ENCODE measurements around the gene CTDSP1.

Gene CTDSP1

DNA sequence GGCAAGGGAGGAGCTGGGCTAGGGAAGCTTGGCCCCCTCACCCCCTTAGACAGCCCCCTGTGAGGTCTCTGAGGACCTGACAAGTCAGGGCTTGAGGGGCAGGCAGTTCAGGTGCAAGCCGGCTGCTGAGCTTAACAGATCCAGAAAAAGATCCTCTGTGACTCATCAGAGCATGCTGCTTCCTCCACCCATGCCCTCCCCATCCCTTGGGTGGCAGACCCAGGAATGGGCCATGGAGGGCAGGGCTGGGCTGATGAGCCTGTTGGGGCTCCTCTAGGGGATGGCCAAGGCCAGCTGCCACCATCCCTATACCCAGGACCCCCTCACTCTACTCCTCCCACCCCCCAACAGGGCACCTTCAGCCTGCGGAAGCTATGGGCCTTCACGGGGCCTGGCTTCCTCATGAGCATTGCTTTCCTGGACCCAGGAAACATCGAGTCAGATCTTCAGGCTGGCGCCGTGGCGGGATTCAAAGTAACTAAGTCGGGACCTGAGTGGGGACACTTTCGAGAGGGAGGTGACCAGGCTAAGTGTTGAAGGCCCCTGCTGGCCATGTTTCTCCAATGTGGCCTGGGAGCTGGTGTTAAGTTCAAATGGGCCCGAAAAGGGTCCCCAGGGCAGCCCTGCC, 15.7 kb upstream of the CTDSP1 start:
- DNase-seq, result no peak

DNA sequence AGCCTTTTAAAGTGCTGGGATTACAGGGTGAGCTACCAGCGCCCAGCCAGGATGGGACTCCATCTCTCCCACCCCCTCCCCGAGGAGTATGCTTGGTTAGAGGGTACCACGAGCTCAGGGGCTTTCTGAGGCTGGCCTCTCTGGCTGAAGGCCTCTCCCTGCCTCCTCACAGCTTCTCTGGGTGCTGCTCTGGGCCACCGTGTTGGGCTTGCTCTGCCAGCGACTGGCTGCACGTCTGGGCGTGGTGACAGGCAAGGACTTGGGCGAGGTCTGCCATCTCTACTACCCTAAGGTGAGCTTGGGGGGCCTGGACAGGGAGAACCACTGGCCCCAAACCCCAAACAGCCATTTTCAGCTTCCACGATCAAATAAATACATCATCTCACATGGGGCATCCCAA, 14.7 kb upstream of the CTDSP1 start:
- no peak for DNase-seq

DNA sequence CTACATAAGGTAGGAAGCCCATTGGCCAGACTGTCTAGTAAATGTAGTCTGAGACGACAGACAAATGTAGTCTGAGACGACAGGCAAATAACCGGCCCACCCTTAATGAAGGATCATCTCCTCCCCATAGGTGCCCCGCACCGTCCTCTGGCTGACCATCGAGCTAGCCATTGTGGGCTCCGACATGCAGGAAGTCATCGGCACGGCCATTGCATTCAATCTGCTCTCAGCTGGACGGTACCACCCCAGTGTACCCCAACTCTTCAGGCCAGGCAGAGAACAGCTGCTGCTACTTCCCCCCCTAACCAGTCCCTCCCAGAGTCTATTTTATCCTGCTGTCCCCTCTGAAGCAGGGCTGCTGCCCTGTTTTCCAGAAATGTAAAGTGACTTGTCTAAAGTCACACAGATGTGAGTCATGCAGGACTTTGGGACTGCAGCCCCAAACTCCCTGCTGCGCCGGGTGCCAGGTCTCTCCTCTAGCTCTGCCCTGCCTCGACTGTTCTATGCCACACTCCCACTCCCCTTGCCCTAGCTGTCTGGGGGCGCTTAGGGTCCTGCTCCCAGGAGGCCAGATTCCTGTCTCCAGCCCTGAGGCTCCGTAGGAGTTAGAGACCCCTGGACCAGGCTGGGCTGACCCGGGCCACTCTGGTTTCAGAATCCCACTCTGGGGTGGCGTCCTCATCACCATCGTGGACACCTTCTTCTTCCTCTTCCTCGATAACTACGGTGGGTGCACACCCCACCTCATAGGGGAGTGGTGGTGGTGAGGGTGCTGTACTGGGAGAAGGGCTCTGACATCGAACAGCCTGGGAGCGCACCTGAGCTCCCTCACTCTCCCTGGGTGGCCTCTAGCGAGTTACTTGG, 12.9 kb upstream of the CTDSP1 start:
- DNase-seq, result no peak

DNA sequence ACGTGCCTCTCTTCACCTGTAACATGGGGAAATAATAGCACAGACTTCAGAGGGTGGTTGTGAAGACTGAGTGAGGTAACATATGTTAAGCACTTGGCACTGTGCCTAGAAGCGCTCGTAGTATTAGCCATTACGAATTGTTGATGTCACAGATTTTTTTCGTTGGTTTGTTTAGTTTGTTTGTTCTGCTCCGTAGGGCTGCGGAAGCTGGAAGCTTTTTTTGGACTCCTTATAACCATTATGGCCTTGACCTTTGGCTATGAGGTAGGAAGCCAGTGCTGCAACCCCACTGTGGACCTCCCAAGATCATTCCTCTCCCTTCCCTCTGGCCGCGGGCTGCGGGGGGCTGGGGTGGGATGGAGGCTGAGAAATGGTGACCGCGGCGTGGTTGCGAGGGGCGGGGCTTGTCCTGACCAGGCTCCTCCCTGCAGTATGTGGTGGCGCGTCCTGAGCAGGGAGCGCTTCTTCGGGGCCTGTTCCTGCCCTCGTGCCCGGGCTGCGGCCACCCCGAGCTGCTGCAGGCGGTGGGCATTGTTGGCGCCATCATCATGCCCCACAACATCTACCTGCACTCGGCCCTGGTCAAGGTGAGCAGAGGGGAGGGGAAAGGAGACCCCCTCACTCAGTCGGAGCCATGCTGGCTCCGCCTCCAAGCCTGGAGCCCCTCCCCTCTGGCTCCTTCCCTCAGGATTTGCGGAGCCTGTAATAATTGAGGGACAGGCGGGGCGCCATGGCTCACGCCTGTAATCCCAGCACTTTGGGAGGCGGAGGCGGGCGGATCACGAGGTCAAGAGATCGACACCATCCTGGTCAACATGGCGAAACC, 12.1 kb upstream of the CTDSP1 start:
- no peak for DNase-seq

DNA sequence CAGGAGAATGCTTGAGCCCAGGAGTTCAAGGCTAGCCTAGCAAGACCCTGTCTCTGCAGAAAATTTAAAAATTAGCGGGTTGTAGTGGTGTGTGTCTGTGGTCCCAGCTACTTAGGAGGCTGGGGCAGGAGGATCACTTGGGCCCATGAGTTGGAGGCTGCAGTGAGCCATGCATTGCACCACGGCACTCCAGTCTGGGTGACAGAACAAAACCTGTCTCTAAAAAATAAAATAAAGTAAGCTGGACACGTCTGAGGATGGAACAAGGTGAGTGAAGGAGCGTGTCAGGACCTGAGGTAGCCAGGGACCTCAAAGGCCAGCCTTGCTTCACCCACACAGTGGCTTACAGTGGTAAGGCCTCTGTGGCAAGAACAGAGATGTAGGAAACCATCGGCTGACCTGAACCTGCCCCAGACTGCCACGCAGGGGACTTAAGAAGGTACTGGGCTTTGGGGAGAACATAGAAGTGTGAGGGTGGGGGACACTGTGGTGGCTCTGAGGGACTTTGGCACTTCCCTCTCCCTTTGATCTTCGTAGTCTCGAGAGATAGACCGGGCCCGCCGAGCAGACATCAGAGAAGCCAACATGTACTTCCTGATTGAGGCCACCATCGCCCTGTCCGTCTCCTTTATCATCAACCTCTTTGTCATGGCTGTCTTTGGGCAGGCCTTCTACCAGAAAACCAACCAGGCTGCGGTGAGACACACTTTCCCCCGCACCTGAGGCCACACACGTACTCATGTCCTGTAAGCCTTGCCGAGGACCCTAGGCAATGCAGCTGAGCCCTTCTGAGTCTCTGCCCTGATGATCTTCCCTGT, 10.1 kb upstream of the CTDSP1 start:
- DNase-seq, result no peak

DNA sequence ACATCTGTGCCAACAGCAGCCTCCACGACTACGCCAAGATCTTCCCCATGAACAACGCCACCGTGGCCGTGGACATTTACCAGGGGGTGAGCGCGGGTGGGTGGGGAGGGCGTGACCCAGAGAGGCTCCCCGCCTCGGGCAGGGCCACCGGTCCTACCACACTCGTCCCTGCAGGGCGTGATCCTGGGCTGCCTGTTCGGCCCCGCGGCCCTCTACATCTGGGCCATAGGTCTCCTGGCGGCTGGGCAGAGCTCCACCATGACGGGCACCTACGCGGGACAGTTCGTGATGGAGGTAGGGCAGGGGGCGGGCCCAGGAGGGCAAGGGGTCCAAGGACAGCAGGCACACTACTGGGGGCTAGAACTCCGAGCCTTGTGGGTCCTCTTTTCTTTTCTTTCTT, 8.5 kb upstream of the CTDSP1 start:
- no peak for DNase-seq

DNA sequence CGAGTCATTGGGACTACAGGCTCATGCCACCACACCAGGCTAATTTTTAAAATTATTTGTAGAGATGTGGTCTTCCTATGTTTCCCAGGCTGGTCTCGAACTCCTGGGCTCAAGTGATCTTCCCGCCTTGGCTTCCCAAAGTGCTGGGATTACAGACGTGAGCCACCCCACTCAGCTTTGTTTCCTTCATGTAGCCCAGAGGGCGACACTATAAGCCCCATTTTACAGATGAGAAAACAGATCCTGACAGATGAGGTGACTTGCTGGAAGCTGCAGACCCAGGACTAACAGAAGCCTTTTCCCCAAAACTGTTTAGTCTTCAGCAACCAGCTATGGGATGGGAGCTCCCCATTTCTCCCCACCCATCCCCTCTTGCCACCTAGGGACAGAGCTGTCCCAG, 7.2 kb upstream of the CTDSP1 start:
- no peak for DNase-seq

DNA sequence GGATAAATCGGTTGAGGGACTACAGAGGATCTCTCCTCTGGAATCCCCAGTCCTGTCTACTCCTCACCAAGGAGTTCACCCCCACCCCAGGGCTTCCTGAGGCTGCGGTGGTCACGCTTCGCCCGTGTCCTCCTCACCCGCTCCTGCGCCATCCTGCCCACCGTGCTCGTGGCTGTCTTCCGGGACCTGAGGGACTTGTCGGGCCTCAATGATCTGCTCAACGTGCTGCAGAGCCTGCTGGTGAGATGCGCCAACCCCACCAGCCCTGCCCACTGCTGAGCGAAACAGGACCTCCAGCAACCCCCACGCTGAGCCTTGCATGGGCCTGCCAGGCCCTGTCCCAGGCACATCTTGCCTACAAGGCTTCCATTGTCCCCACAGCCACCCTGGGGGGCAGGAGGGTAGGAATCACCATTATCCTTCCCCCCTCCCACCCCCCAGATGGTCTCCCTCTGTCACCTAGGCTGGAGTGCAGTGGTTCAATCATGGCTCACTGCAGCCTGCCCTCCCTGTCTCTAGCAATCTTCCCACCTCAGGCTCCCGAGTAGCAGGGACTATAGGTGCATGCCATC, 6.7 kb upstream of the CTDSP1 start:
- DNase-seq, result no peak

DNA sequence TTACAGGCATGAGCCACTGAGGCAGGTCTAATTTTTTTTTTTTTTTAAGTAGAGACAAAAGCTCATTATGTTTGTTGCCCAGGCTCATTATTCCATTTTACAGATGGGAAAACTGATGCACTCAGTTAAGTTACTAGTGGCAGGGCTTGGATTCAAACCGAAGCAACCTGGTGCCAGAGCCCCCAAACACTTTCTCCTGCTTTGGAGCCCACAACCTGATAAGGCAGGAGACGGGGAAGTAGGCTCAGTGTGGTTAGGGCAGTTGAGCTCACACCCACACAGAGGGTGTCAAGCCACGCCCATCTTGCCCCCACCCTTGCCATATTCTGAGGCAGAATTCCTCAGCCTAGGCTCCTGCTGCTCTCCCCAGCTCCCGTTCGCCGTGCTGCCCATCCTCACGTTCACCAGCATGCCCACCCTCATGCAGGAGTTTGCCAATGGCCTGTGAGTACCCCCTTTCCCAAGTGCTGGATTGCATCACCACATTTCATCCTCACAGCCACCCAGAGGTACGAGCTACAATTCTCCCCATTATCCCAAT, 5.8 kb upstream of the CTDSP1 start:
- DNase-seq, result no peak

DNA sequence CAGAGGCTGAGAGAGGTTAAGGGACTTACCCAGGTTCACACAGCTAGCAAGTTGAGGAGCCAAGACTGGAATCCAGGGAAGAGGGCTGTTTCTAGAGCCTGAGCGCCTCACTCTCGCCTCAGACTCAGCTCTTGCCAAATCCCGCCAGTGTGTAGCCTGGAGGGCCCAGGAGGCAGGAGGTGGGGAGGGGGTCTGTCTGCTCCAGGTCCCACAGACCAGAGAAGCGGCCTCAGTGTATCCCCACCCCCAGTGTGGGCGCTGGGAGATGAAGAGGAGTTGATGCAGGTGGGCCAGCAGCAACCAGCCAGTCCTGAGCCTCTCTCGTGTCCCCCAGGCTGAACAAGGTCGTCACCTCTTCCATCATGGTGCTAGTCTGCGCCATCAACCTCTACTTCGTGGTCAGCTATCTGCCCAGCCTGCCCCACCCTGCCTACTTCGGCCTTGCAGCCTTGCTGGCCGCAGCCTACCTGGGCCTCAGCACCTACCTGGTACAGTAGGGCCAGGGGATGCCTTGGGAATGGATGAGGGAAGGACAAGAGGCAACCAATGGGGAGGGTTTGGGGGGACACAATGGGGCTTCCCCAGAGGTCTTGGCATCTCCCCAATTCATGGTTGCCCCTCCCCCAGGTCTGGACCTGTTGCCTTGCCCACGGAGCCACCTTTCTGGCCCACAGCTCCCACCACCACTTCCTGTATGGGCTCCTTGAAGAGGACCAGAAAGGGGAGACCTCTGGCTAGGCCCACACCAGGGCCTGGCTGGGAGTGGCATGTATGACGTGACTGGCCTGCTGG, 5.2 kb upstream of the CTDSP1 start:
- no peak for DNase-seq

DNA sequence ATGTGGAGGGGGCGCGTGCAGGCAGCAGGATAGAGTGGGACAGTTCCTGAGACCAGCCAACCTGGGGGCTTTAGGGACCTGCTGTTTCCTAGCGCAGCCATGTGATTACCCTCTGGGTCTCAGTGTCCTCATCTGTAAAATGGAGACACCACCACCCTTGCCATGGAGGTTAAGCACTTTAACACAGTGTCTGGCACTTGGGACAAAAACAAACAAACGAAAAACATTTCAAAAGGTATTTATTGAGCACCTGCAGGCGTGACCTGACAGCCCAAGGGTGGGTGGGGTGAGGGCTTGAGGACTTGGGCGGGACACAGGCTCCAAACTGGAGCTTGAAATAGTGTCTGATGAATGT, 4.6 kb upstream of the CTDSP1 start:
- no peak for DNase-seq

DNA sequence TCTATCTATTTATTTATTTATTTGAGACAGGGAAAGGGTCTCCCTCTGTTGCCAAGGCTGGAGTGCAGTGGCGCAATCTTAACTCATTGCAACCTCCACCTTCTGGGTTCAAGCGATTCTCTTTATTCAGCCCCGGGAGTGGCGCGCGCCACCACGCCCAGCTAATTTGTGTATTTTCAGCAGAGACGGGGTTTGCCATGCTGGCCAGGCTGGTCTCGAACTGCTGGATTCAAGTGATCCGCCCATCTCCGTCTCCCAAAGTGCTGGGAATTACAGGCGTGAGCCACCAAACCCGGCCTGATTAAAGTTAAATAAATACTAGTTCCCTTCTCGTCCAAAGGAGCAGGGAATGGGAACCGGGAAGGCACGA, 4.2 kb upstream of the CTDSP1 start:
- DNase-seq, result no peak

DNA sequence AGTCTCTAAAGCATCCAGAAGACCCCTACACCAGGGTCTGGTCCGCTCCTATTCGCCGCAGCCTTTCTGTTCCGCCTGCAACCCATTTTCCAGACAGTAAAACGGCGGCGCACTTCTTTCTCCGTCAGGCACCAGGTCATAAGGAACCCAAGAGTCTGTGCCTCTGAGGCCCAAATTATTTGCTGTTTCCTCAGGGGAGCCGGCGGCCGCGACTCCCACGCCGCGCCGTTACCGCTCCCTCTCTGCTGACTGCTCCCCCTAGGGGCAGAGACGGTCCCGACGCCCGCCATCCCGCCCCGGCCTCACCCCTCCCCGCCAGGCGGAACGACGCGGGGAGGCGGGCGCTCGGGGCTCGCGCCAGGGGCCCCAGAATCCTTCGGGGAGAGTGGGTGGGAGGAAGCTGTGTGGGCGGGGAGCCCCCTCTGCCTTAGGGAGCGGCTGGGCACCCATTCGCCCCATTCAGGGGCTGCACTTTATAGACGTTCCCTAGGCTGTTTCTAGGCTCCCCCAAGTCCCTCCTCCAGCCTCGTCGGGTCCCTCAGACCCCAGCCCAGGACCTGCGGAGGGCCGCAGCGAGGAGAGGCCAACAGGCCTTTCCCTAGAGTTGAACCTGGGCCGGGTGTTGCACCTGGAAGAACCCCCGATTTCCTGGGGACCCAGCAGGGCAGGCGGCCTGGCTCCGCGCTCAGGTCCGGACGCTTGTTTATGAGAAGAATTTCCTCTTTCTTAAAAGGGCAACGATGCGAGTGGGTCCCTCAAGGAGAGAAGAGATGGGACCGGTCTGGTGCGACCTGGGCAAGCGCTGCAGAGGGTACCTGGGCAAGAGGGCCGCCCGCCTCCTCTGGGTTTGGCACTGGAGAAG, 3.6 kb upstream of the CTDSP1 start:
- peak; percentile 95 for DNase-seq

DNA sequence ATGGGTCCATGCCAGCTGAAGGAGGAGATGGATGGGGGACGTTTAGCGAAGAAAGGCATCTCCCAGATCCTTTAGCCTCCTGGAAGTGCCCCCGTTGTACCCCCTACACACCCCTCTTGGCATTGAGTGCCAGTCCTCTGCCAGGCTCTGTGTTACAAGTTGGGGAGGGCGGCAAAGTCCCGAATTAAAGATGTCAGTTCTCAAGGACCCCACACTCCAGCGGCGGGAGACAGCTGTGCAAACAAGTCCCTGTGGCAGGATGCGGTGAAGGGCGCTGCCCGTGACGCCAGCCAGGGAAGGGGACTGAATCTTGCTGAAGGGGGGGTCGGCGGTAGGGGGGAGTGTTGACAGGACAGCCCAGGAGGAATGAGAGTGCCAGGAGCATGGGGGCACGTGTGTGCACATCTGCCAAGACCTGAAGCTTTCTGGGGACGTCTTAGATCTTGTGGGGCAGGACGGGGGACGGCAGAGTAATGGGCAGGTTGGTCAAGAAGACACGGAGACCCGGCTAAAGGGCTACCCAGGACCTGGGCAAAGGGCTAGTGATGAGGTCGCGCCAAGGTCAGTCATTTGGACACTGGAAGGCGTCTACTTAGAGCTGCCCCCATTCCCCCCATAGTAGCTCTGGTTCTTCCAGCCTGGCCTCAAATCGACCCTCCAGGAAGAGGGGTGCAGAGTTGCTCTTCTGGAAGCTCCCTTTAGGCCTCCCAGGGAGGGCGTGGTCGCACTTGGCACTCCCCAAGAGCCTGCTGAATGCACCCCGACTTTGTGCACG, 2.8 kb upstream of the CTDSP1 start:
- DNase-seq, result peak; percentile 64

DNA sequence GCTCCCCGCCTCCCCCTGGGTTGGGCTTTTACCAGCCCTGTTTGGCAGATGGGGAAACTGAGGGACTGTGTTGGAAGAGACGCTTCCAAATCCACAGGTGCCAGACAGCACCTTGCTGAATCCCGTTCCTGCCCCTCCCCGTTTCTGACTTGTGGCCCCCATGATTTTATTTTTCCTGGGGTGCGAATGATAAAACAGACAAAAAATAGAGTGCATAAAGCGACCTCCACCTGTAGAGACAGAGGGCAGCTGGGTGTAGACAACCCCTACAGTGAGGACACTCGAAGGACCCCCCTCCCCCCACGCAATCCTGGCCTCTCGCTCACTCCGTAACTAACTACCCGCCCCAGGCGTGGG, 2.2 kb upstream of the CTDSP1 start:
- no peak for DNase-seq

DNA sequence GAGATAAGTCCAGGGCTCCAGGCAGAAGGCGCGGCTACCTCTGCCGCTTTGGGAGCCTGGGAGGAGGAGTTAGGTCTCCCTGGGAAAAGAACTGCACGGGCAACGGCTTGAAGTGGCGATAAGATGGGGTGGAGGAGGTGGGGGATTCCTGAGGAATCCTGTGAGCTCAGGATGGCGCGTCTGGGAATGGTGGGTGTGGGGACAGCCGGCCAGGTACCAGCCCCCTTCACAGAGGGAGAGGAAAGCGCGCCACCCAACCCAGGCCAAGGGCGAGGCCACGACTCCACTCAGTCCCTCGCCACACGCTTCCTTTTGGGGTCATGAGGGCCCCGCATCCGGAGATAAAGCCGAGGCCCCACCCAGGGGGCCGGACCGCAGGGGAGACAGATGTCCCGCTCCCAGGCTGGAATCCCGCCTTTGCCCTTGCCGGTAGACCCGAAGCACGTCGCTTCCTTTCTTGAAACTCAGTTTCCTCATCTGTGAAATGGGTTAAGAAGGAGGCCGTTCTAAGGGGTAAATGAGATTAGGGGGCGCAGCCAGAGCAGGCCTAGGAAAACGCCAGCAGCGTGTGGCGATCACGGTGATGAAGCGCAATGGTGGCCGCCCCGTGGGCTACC, 1.7 kb upstream of the CTDSP1 start:
- DNase-seq, result peak; percentile 54

DNA sequence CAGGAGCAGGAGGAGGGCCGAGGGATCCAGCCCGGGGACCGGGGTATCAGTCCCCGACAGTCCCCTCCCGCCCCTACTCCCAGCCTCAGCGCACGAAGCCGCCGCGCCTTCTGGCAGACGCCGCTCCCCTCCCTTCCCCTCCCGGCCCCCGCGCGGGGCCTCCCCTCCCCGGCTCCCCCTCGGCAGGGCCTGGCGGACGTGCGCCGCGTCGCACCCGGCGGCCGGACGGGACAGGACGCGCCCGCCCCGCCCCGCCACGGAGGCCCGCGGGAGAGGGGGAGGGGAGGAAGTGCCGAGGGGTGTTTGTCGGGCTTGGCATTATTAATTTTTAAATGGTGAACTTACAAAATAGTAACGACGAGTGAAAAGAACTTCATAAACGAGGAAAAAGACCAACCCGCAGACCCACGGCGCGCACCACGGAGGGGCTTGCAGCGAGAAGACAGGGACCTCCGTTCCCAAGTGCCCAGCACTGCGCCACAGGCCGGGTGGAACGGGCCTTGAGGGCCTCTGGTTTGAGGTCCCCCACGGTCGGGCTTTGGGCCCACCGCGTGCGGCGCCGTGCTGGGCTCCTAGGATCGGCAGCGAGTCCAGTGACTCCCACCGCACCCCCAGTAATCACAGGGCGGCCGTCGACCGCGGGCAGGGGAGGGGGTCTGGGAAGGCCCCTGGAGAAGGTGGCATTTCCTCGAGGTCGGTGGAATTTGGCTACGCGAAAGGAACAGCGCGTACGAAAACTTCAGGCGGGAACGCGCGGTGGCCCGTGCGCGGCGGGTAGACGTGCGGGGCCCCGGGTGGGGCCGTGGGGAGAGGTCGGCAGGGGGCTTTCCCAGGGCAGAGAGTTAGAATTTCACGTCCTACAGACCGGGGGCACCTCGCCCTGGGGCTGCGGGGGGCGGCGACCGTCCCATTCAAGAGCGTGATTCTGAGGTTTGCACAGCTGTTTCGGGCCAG, 954 bp upstream of the CTDSP1 start:
- DNase-seq, result peak; percentile 73
